Neural cell (in vitro differentiated cells): Measurements from ENCODE around the gene MGAT4A.

Experiments used
- EP300 ChIP-seq: fragments of 450-650 bp; conservative IDR thresholded peaks from 2 replicates; pipeline ENCODE4 v1.6.1; 2014; ENCODE audit warnings: antibody characterized with exemption, mild to moderate bottlenecking, moderate library complexity; ENCODE audit not compliant: poor library complexity, severe bottlenecking
- EZH2 ChIP-seq: fragments of 200-600, 300-800 bp; shearing (Covaris generic), sonication (generic); IDR thresholded peaks from 2 replicates; pipeline ENCODE4 v1.6.1; 2014; ENCODE audit warnings: antibody characterized with exemption, low read length, borderline replicate concordance, mild to moderate bottlenecking; ENCODE audit not compliant: insufficient read depth, poor library complexity, severe bottlenecking
- POLR2AphosphoS5 ChIP-seq: IDR thresholded peaks from 2 replicates; pipeline ENCODE4 v1.6.1; 2012
- SMC3 ChIP-seq: fragments of 450-650 bp; conservative IDR thresholded peaks from 2 replicates; pipeline ENCODE4 v1.6.1; 2014; ENCODE audit warnings: antibody characterized with exemption, mild to moderate bottlenecking, moderate library complexity; ENCODE audit not compliant: poor library complexity
- TF ChIP-seq, protein P1 (sequence below): fragments of 450-650 bp; IDR thresholded peaks from 2 replicates; pipeline ENCODE4 v1.5.1; 2014; ENCODE audit warnings: antibody characterized with exemption, mild to moderate bottlenecking, moderate library complexity; ENCODE audit not compliant: poor library complexity, severe bottlenecking

DNA sequence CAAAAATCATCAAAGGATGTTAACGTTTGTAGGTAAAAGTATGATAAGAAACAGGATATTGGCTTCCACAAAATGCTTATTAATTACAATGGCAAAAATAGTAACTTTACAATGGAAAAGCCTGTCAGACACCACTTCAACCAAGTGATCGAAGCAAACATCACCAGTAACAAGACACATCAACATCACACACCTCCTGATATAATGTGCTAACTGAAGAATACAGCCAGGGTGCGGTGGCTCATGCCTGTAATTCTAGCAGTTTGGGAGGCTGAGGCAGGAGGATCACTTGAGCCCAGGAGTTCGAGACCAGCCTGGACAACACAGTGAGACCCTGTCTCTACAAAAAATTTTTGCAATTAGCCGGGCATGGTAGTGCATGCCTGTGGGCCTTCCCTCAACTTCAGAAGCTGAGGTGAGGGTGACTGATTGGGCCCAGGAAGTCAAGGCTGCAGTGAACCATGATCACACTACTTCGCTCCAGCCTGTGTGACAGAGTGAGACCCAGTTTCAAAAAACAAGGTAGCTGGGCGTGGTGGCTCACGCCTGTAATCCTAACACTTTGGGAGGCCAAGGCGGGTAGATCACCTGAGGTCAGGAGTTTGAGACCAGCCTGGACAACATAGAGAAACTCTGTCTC is 15.0 kb downstream of the MGAT4A start:
- no peak for TF ChIP-seq SMC3
- TF ChIP-seq, protein P1, sequence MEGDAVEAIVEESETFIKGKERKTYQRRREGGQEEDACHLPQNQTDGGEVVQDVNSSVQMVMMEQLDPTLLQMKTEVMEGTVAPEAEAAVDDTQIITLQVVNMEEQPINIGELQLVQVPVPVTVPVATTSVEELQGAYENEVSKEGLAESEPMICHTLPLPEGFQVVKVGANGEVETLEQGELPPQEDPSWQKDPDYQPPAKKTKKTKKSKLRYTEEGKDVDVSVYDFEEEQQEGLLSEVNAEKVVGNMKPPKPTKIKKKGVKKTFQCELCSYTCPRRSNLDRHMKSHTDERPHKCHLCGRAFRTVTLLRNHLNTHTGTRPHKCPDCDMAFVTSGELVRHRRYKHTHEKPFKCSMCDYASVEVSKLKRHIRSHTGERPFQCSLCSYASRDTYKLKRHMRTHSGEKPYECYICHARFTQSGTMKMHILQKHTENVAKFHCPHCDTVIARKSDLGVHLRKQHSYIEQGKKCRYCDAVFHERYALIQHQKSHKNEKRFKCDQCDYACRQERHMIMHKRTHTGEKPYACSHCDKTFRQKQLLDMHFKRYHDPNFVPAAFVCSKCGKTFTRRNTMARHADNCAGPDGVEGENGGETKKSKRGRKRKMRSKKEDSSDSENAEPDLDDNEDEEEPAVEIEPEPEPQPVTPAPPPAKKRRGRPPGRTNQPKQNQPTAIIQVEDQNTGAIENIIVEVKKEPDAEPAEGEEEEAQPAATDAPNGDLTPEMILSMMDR, result no peak
- TF ChIP-seq POLR2AphosphoS5, result no peak
- TF ChIP-seq EZH2, result no peak
- TF ChIP-seq EP300, result no peak
